GM21619 (cell line): Measurements from ENCODE around the gene ZNF777.
"Not testable (repeated sequence)": the region's sequence is repeated elsewhere in the genome, so short reads cannot be mapped to it uniquely, and the experiment has no call there.

ENCODE experiments used
- ATAC-seq: cut with Tn5 transposase; IDR thresholded peaks from one replicate; pipeline ENCODE4 v1.9.1; 2021; ENCODE audit not compliant: unreplicated experiment

Gene ZNF777

DNA sequence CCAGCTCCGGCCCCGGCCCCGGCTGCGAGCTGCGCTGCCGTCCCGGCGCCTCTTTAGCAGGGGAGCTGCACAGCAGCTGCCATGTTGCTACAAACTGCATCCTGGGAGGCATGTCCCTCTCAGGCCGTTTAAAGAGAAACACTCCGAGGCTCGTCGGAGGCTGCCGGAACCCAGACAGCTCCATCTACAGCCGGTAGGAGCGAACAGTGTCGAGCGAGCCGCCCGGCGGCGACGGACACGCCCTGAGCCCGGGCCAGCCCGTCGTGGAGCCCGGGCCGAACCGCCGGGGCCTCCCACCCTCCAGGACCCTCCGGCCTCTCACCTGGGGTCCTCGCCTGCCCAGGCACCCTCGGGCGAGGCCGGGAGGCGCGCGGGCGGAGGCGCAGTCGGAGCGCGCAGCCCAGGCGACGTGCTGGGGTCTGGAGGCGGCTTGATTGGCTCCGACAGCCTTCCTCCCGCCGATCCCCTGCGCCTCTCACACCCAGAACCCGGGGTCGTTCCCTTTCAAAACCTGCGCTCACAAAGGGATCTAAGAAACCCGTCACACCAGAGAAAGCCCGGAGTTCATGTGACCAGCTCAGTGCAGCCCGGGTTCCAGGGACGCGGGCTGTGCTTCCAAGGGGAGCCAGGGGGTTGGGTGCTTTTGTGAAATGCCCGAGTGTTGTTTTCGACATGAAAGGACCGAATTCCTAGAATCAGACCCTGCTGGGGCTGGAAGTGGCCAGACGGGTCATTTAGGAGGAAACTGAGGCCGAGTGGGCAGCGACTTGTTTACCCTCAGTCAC lies at the start of gene ZNF777:
ZNF777 (minus strand) TSS at position 570 of the 785 bp plus-strand sequence. CDS start 5,040 bp downstream, outside the sequence.
- ATAC-seq, result peak; percentile 97

GRCh38 chr7:149510248-149510647 lies 49.4 kb upstream of the ZNF777 start:
- no peak for ATAC-seq

DNA sequence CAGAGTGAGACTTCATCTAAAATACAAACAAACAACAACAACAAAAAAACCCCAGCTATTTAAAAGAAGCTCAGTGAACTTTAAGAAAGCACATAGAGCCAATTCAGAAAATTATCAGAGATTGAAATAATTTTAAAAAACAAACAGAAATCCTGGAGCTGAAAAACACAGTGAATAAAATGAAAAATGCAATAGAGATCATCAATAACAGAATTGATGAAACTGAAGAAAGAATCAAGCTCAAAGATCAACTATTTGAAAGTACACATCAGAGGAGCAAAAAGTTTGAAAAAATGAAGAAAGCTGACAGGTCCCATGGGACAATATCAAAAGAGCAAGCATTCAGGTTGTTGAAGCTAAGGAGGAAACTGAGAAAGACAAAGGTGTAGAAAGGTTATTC lies 48.9 kb upstream of the ZNF777 start:
- ATAC-seq, result no peak

DNA sequence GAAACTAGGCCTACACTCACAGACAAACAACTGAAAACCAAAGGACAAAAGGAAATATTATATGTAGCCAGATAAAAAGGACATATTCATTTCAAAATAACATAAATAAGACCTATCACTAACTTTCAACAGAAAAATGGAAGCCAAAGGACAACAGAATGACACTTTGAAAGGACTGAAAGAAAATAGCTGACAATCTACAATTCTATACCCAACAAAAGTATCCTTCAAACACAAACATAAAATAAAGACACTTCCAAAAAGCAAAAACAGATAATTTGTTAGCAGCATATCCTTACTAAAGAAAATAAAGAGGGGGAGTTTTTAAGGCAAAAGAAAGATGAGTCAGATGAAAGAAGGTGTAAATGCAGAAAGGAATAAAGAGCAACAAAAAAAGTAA lies 44.7 kb upstream of the ZNF777 start:
- no peak for ATAC-seq

GRCh38 chr7:149501651-149502050 lies 40.8 kb upstream of the ZNF777 start:
- ATAC-seq, result no peak

- ATAC-seq, result no peak
Observed at GRCh38 chr7:149500910-149501309, 40.0 kb upstream of the ZNF777 start.

GRCh38 chr7:149500201-149500600 lies 39.3 kb upstream of the ZNF777 start:
- ATAC-seq, result no peak

DNA sequence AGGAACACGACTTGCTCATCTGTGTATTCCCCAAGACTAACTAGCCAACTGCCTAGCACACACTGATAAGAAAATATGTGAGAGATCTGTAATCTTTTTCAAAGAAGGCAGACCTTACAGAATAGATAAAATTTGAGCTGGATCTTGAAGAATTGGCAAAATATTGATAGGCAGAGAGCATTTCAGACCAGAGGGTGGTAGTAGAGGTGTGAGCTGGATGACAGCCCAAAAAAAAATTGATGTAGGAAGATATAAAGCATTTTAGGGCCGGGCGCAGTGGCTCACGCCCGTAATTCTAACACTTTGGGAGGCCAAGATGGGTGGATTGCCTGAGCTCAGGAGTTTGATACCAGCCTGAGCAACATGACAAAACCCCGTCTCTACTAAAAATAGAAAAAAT lies 37.9 kb upstream of the ZNF777 start:
- ATAC-seq, result no peak

- peak; percentile 94 for ATAC-seq
Observed at GRCh38 chr7:149497467-149498261, 36.8 kb upstream of the ZNF777 start, which contains the start of gene ZNF746. ZNF746 (minus strand) TSS chr7:149497809; CDS start chr7:149497536, 273 bp downstream.

DNA sequence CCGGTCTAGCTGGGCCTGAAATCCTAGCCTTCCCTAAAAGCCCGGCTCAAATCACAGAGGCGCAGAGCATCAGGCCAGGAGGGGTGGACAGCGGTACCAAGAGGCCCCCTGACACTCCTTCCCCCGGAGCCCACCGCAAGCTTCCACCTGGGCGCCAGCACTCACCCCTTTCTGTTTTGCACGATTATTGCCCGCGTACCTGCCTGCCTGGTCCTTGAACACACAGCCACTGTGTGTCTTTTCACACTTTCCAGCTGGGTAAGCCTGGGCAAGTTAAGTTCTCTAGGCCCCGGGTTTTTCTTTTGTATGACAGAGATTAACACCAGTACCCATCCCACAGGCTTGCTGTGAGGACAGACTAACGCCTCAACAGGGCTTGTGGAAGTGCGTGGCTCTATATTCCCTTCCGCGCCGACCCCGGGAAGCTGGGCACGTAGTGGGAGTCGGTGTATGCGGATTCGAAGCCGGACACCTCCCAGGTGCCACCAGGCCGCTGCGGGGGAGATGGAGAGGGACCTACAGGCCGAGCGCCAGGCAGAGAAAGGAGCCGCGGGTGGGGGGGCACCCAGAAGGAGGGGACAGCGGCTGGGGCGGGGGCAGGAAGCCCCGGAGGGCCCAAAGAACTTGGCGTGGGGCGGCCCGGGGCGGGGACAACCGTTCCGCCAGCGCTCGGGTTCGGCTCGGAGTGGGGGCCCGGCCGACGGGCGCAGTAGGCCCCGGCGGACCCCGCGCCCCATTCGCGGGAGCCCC lies 36.0 kb upstream of the ZNF777 start:
- peak; percentile 26 for ATAC-seq

- ATAC-seq, result no peak
Observed at GRCh38 chr7:149495785-149496641, 35.2 kb upstream of the ZNF777 start.

GRCh38 chr7:149494738-149495368 lies 34.0 kb upstream of the ZNF777 start:
- no peak for ATAC-seq

DNA sequence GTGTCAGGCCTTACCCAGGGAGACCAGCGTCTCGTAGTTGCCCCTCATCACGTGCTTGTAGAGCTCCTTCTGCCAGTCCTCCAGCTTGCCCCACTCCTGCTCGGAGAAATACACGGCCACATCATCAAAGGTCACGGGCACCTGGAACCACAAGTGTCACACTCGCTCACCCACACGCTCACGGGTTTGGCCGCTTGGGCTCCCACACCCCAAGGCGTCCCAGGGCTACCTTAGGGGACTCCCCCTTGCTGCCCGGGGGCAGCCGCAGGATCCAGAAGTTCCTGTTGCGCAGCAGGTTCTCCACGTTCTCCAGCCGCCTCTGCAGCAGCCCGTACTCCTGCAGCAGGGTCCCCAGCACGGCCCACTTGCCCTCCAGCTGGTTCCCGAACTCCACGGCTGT lies 33.1 kb upstream of the ZNF777 start:
- ATAC-seq, result not testable (repeated sequence)

DNA sequence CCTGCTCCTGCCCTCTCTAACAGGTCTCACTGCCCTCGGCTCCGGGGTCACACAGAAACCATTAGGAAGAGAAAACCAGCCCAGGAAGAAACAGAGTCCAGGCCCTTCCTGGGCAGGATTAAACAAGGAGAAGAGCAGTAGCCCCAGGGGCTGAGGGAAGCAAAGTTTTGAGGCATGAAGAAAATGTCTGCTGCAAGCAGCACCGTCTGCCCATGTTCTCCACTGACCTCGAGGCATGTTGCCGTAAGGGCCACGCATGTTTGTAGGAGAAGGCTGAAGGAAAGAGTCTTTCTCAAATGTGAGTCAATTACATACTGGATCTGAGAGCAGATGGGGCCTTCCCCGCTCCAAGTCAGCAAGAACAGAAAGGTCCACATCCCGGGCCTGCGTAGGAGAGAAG lies 32.5 kb upstream of the ZNF777 start:
- ATAC-seq, result no peak

DNA sequence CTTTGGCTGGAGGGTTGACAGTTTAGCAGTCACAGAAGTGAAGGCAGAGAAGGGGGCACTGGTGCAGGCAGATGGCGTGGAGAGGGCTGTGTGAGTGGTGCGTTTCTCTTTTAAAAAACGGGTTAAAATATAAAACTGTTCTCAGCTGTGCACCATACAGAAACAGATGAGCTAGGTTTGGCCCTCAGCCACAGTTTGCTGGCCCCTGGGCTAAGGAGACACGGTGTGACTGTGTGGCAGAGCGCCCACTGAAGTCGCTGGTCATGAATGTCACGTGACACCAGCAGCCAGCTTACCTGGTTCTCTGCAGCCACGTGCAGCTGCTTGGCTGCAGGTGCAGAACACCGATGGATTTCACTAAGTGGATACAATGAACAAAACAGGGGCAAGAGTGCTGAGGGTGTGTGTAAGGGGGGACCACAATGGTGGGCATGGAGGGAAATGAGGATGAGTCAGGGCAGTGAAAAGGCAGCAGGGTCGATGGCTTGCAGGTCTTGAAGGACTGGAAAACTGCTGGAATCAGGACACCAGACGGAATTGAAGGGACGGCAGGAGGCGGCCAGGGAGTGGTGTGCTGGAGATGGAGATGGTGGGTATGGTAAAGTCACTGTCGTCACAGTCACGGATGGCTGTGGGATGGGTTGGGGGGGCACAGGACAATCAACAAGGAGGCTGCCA lies 29.4 kb upstream of the ZNF777 start:
- no peak for ATAC-seq

DNA sequence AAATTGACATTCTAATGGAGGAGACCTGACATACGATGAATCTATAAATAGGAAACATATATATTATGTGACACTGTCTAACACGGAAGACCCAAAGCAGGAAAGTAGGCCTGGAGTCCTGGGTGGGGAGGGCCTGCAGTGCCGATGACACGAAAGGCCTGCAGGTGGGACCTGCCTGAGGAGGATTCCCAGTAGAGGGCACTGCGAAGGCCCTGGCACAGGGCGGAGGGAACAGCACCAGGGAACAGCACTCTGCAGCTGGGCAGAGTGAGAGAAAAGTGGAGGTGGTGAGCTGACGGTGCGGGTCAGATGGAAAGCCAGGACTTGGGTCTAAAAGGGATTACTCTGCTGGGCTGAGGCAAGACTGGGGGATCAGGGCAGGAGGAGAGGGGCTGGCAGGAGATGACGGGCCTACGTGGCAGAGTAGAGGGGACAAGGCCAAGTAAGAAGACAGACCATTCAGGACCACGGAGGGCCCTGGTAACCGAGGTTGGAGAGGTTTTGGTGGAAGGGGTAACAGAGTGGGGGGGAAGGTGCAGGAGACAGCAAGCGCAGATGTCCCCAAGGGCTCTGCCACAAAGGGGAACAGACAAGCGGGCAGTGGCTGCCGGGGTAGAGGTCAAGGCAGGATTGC lies 28.6 kb upstream of the ZNF777 start:
- ATAC-seq, result no peak

DNA sequence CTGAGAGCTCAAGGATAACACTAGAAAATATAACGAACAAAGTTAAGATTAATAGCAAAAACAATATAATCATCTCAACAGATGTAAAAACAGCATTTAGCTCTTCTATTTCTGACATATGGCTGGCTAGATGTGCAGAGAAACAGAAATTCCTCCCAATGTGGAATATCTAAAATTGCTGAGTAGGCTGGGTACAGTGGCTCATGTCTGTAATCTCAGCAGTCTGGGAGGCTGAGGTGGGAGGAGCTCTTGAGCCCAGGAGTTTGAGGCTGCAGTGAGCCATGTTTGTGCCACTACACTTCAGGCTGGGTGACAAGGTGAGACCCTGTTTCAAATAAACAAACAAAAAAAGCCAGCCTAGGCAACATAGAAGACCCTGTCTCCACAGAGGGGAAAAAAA lies 18.7 kb upstream of the ZNF777 start:
- no peak for ATAC-seq

DNA sequence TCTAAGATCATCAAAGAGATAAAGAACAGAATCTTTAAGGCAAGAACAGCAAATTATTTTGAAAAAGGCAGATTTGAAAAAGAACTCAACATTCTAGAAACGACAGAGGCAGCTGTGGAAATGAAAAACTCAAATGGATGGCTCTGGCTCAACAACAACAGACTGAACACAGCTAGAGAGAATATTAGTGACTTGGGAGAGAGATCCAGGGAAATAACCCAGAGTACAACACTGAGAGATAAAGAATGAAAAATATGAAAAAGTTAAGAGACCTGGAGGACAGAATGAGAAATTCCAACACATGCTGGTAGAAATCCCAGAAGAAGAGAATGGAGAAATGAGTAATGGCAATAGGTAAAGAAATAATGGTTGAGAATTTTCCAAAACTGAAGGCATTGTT lies 17.9 kb upstream of the ZNF777 start:
- no peak for ATAC-seq
